ENCODE measurements around the gene NEGR1. TPM values are rescaled to one million over a fixed set of nuclear protein-coding genes. Genes with fewer than 3 reads are reported as not detected.
A peak's percentile ranks its signal among the peaks of the same experiment; 100 is the strongest.

The NEGR1 gene
- total and polyA plus RNA-seq, 2 experiments from 2014 or later: 1.0 to 2.8 TPM

GRCh38 chr1:71834601-71835441 lies 447.5 kb downstream of the NEGR1 start:
- Histone ChIP-seq H3K27ac (no peak overlapping the region), H3K4me3 (no peak overlapping the region), H2AFZ (no peak overlapping the region), H3K9me3 (ENCODE audit: low read depth) (no peaks in the 10 kb centered on the region), H3K27me3 (no peaks in the 10 kb centered on the region), H4K20me1 (ENCODE audit: insufficient read depth, poor library complexity, severe bottlenecking) (no peaks in the 10 kb centered on the region), H3K36me3 (replicated peaks; ENCODE audit: insufficient read depth, low read depth) (no peaks in the 10 kb centered on the region), H3K9me2 (replicated peaks; ENCODE audit: insufficient read depth) (no peaks in the 10 kb centered on the region), H3K79me2 (no peaks in the 10 kb centered on the region), H3K4me1 (ENCODE audit: insufficient read depth) (no peaks in the 10 kb centered on the region), H3K4me2 (no peak overlapping the region)
- WGBS (ENCODE audit: low lambda C conversion rate, missing lambda C conversion rate): 64% methylated on average over 4 of the region's 4 CpGs
- TF ChIP-seq CTCF (IDR thresholded peaks at IDR 0.05; ENCODE audit: poor library complexity): no peak
- peak; percentile 35 for DNase-seq (ENCODE audit: low spot score)

GRCh38 chr1:71831646-71832045 lies 450.7 kb downstream of the NEGR1 start:
- H3K9me3 ChIP-seq (ENCODE audit: low read depth): no peaks in the 10 kb centered on the region
- DNase-seq (ENCODE audit: low spot score): no peak
- no peak overlapping the region for H3K4me3 ChIP-seq
- no peaks in the 10 kb centered on the region for H4K20me1 ChIP-seq (ENCODE audit: insufficient read depth, poor library complexity, severe bottlenecking)
- no peak overlapping the region for H3K4me2 ChIP-seq
- H2AFZ ChIP-seq: no peak overlapping the region
- no peaks in the 10 kb centered on the region for H3K9me2 ChIP-seq (replicated peaks; ENCODE audit: insufficient read depth)
- H3K36me3 ChIP-seq (replicated peaks; ENCODE audit: insufficient read depth, low read depth): no peaks in the 10 kb centered on the region
- no peak overlapping the region for H3K27ac ChIP-seq
- no peaks in the 10 kb centered on the region for H3K4me1 ChIP-seq (ENCODE audit: insufficient read depth)
- TF ChIP-seq CTCF (IDR thresholded peaks at IDR 0.05; ENCODE audit: poor library complexity) (no peak), EZH2 (IDR thresholded peaks at IDR 0.05; ENCODE audit: borderline replicate concordance) (no peak), EZH2phosphoT487 (IDR thresholded peaks at IDR 0.05; ENCODE audit: low read depth, severe bottlenecking, unreplicated experiment) (no peak)
- no peaks in the 10 kb centered on the region for H3K27me3 ChIP-seq
- H3K79me2 ChIP-seq: no peaks in the 10 kb centered on the region
- WGBS (ENCODE audit: low lambda C conversion rate, missing lambda C conversion rate): 90% methylated on average over 4 of the region's 4 CpGs

GRCh38 chr1:71829346-71829745 lies 453.0 kb downstream of the NEGR1 start:
- Histone ChIP-seq H3K27me3 (no peaks in the 10 kb centered on the region), H3K4me1 (ENCODE audit: insufficient read depth) (no peaks in the 10 kb centered on the region), H2AFZ (no peak overlapping the region), H3K9me2 (replicated peaks; ENCODE audit: insufficient read depth) (no peaks in the 10 kb centered on the region), H3K4me2 (no peak overlapping the region), H3K9me3 (ENCODE audit: low read depth) (no peaks in the 10 kb centered on the region), H3K4me3 (no peak overlapping the region), H3K27ac (no peak overlapping the region), H3K79me2 (no peaks in the 10 kb centered on the region), H4K20me1 (ENCODE audit: insufficient read depth, poor library complexity, severe bottlenecking) (no peaks in the 10 kb centered on the region), H3K36me3 (replicated peaks; ENCODE audit: insufficient read depth, low read depth) (no peaks in the 10 kb centered on the region)
- 94% methylated on average over 8 of the region's 8 CpGs for WGBS (ENCODE audit: low lambda C conversion rate, missing lambda C conversion rate)
- no peak for TF ChIP-seq EZH2 (IDR thresholded peaks at IDR 0.05; ENCODE audit: borderline replicate concordance)
- no peak for TF ChIP-seq EZH2phosphoT487 (IDR thresholded peaks at IDR 0.05; ENCODE audit: low read depth, severe bottlenecking, unreplicated experiment)
- TF ChIP-seq CTCF (IDR thresholded peaks at IDR 0.05; ENCODE audit: poor library complexity): no peak
- DNase-seq (ENCODE audit: low spot score): no peak

Measured in hepatocyte (in vitro differentiated cells).